Right lobe of liver (tissue), 6 donors: ENCODE results near the gene MYO3B. TPM values are rescaled to one million over a fixed set of nuclear protein-coding genes. Genes with fewer than 3 reads are reported as not detected.

Experiments used
- ATAC-seq, 4 donors: fragments of 200-7000 bp; cut with Tn5 transposase; one replicate each; pipeline ENCODE4 v1.9.1; 2020; ENCODE audit warnings: mild to moderate bottlenecking in 4 of 4, moderate library complexity in 4 of 4
- DNase-seq, 3 donors: peaks; one replicate each; pipeline ENCODE4 v3.0.0-alpha.2; 2020
- H3K27ac ChIP-seq, 3 donors: fragments of 200-600 bp; one replicate each; pipeline ENCODE4 v1.8.0; 2022
- H3K27me3 ChIP-seq, 2 donors: fragments of 200-600 bp; one replicate each; pipeline ENCODE4 v1.8.0; 2022
- H3K36me3 ChIP-seq, 4 donors: fragments of 200-600 bp; sonication (generic) in 1 of 4; one replicate each; pipeline versions ENCODE4 v1.5.1 to v1.8.0; 2017 to 2022; ENCODE audit warnings: control low read depth in 1 of 4
- H3K4me1 ChIP-seq, 4 donors: fragments of 200-600 bp; sonication (generic) in 1 of 4; one replicate each; pipeline versions ENCODE4 v1.5.1 to v1.8.0; 2017 to 2022; ENCODE audit warnings: control low read depth in 1 of 4
- H3K4me3 ChIP-seq, 3 donors: fragments of 200-600 bp; one replicate each; pipeline ENCODE4 v1.8.0; 2022
- H3K9me3 ChIP-seq, 4 donors: fragments of 200-600 bp; sonication (generic) in 1 of 4; one replicate each; pipeline versions ENCODE4 v1.5.1 to v1.8.0; 2017 to 2022; ENCODE audit warnings: control low read depth in 1 of 4
- POLR2A ChIP-seq: fragments of 450-650 bp; IDR thresholded peaks from one replicate; pipeline ENCODE4 v1.6.1; 2017; ENCODE audit warnings: antibody characterized with exemption, mild to moderate bottlenecking
- WGBS: methylation state at CpG from one replicate; pipeline ENCODE4 v1.1.6; 2018; ENCODE audit warnings: low coverage, low lambda C conversion rate; ENCODE audit not compliant: insufficient coverage; ENCODE audit errors: missing lambda C conversion rate; 5-methylcytosine and 5-hydroxymethylcytosine counted together
- intact Hi-C, 2 donors: fragments of 100-400 bp; cut with DNase I; formaldehyde crosslinking; loops; one replicate each; pipeline versions ENCODE4 v1.11.2 to v1.14.1; 2022
- total RNA-seq, 6 experiments: library from RNA; depleted of rRNA in 2 of 6; stranded (reverse); fragments of >200 nt in 2 of 6; fragmentation: NEBNext Ultra II Directional in 3 of 6; extraction: Animal tissue kit (Norgen Biotek cat#: 25700) in 3 of 6; gene quantifications; one replicate each; pipeline versions ENCODE4 v1.1.0 to v1.2.4, GENCODE V29; 2016 to 2023
- TF ChIP-seq, protein P1 (sequence below), 4 donors: fragments of 200-600 bp in 3 of 4; fragments of 450-650 bp in 1 of 4; IDR thresholded peaks; one replicate each; pipeline versions ENCODE4 v1.5.1 to v1.8.0; 2016 to 2022; ENCODE audit warnings: antibody characterized with exemption in 4 of 4, mild to moderate bottlenecking in 2 of 4
- donor health status: DM: no; HTN: yes; CAD: no.
- donor health status: DM: no; HTN: no; CAD: no.
- donor health status: DM: no; HTN: no; CAD: no.
- donor health status: DM: no; HTN: yes; CAD: no.
- donor health status: DM: no; HTN: yes; CAD: no.

The MYO3B gene
- total RNA-seq, 6 experiments from 2014 or later, result 0.18 to 0.25 TPM; not detected in 4

DNA sequence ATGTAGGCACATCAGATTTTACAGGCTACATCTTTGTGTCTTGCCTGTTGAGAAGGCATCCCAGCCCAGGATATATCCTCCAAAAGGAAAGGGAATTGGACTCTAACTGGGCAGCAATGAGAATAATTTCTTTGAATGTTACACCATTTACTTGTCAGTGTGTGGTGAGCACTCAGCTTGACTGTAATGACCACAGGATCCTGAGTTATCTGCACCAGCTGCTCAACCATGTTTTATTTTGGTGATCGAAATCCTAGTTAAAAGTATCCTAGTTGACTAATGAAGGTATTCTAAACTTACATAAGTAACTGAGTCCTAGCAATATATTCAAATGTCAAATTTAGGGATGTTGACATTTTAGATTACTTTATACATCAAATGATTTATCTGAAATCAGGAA lies 123.0 kb downstream of the MYO3B start:
- TF ChIP-seq, protein P1, sequence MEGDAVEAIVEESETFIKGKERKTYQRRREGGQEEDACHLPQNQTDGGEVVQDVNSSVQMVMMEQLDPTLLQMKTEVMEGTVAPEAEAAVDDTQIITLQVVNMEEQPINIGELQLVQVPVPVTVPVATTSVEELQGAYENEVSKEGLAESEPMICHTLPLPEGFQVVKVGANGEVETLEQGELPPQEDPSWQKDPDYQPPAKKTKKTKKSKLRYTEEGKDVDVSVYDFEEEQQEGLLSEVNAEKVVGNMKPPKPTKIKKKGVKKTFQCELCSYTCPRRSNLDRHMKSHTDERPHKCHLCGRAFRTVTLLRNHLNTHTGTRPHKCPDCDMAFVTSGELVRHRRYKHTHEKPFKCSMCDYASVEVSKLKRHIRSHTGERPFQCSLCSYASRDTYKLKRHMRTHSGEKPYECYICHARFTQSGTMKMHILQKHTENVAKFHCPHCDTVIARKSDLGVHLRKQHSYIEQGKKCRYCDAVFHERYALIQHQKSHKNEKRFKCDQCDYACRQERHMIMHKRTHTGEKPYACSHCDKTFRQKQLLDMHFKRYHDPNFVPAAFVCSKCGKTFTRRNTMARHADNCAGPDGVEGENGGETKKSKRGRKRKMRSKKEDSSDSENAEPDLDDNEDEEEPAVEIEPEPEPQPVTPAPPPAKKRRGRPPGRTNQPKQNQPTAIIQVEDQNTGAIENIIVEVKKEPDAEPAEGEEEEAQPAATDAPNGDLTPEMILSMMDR (IDR thresholded peaks at IDR 0.05), result no peak
- TF ChIP-seq POLR2A, result no peak
- ATAC-seq (no peak), DNase-seq (no peak)
- intact Hi-C loops, result no loop called here
- Histone ChIP-seq H3K4me3 (no peak overlapping the region), H3K27ac (no peak overlapping the region), H3K4me1 (no peaks in the 10 kb centered on the region), H3K9me3 (no peaks in the 10 kb centered on the region), H3K36me3 (no peaks in the 10 kb centered on the region), H3K27me3 (no peaks in the 10 kb centered on the region)
- WGBS, result 62% methylated on average over 1 of the region's 1 CpG

DNA sequence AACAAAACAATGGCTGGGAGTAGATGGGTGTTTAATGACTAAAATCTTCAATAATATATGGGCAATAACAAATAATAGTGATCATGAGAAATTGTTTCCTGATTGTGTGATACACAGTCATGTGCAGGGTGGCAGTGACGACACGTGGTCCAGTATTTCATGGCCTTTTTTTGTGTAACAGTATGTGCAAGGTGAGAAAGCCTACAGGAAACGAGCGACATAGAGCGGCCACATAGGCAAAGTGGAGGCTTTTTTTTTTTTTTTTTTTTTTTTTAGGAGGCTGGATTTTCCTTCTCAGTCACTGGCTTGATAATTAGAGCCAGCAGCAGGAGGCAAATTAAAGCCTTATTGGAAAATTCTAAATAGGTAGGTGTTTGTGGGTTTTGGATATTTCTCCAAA lies 123.7 kb downstream of the MYO3B start:
- H3K9me3 ChIP-seq, result no peaks in the 10 kb centered on the region
- H3K36me3 ChIP-seq, result no peaks in the 10 kb centered on the region
- ATAC-seq, result no peak
- no peak for TF ChIP-seq POLR2A
- TF ChIP-seq, protein P1 (IDR thresholded peaks at IDR 0.05), result no peak
- H3K4me3 ChIP-seq, result no peak overlapping the region
- intact Hi-C loops, result no loop called here
- 52% methylated on average over 5 of the region's 5 CpGs for WGBS
- no peak overlapping the region for H3K27ac ChIP-seq
- no peaks in the 10 kb centered on the region for H3K4me1 ChIP-seq
- no peak for DNase-seq
- H3K27me3 ChIP-seq, result no peaks in the 10 kb centered on the region

DNA sequence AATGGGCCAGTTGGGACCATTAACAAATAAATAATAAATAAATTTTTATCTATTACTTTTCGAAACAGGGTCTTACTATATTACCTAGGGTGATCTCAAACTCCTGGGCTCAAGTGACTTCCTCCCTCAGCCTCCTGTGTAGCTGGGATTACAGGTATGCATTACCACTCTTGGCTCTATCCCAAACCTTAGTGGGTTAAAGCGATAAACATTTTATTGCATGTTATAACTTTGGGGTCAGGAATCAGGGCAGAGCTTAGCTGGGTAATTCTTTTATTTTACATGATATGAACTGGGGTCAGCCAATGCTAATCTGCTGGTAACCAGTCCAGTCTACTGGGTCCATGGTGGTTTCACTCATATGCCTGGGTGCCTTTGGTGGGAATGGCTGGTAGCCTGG lies 127.8 kb downstream of the MYO3B start:
- TF ChIP-seq, protein P1 (IDR thresholded peaks at IDR 0.05), result no peak
- TF ChIP-seq POLR2A, result no peak
- Histone ChIP-seq H3K27ac (no peak overlapping the region), H3K9me3 (no peaks in the 10 kb centered on the region), H3K27me3 (no peaks in the 10 kb centered on the region), H3K36me3 (no peaks in the 10 kb centered on the region), H3K4me1 (peaks cover 0 to 20% (median 0%) of the 10 kb centered on the region in 4 donors), H3K4me3 (no peak overlapping the region)
- DNase-seq (no peak), ATAC-seq (no peak)
- intact Hi-C loops, result no loop called here
- WGBS, result 83% methylated on average over 2 of the region's 2 CpGs

DNA sequence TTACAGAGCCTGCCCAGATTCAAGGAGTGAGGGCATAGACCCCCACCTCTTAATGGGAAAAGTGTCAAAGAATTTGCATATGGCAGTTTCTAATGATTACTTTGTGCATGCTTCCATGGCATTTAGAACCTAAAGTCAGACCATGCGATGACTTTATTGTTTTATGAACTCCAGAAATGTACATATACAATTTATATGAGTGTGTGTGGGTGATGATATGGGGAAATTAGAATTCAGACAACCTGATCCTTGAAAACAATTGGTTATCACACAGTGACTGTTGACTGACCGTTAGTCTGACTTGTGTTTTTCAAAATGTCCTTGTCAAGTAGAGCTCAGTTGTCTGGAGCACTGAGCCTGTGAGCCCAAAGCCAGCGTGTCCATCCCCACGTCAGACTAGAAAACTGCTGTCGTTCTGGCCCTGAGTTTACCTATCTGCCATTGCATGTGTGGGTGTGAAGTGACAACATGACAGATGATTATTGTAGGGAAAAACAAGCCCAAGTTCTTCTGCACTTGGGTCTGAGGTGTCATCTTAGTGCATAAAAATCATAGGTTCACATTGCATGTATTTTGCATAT lies 128.4 kb downstream of the MYO3B start:
- intact Hi-C loops, result no loop called here
- Histone ChIP-seq H3K9me3 (no peaks in the 10 kb centered on the region), H3K36me3 (no peaks in the 10 kb centered on the region), H3K4me1 (peaks cover 0 to 20% (median 0%) of the 10 kb centered on the region in 4 donors), H3K27me3 (no peaks in the 10 kb centered on the region), H3K4me3 (no peak overlapping the region), H3K27ac (no peak overlapping the region)
- no peak for DNase-seq
- no peak for TF ChIP-seq POLR2A
- TF ChIP-seq, protein P1 (IDR thresholded peaks at IDR 0.05), result no peak
- WGBS, result 64% methylated on average over 3 of the region's 5 CpGs
- ATAC-seq, result no peak

DNA sequence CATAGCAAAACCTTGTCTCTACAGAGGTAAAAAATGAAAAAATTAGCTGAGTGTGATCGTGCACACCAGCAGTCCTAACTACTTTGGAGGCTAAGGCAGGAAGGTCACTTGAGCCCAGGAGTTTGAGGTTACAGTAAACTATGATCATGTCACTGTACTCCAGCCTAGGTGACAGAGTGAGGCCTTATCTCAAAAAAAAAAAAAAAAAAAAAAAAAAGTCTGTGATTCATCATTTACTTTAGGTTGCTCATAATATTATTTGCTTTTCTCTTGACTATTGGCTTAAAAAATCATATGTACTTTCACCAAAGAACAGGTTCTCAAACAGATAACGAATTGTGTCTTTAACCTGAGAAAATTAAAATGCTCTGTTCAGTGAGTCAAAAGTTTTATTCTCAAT lies 129.1 kb downstream of the MYO3B start:
- intact Hi-C loops, result no loop called here
- Histone ChIP-seq H3K27me3 (no peaks in the 10 kb centered on the region), H3K4me3 (no peak overlapping the region), H3K4me1 (peaks cover 0 to 20% (median 0%) of the 10 kb centered on the region in 4 donors), H3K9me3 (no peaks in the 10 kb centered on the region), H3K27ac (no peak overlapping the region), H3K36me3 (no peaks in the 10 kb centered on the region)
- no peak for DNase-seq
- TF ChIP-seq, protein P1 (IDR thresholded peaks at IDR 0.05), result no peak
- TF ChIP-seq POLR2A, result no peak
- 58% methylated on average over 2 of the region's 2 CpGs for WGBS
- ATAC-seq, result no peak
